ENCODE measurements around the gene MIF.

- TF ChIP-seq CTCF (conservative IDR thresholded peaks at IDR 0.05; ENCODE audit: low read length) (no peak), EZH2phosphoT487 (IDR thresholded peaks at IDR 0.05; ENCODE audit: borderline replicate concordance) (no peak)
Measured at GRCh38 chr22:23913661-23914353, 19.6 kb downstream of the MIF start.
